H1 (cell line): ENCODE data around the gene DNAJC27. TPM values are rescaled to one million over a fixed set of nuclear protein-coding genes. Genes with fewer than 3 reads are reported as not detected.

ENCODE experiments used
- CTCF ChIA-PET: fragments of 300-600 bp; sonication (Branson Sonifier 250); formaldehyde crosslinking; loops from one replicate; lab custom pipeline; 2021; ENCODE audit not compliant: partially characterized antibody; lab: Charles Lee
- POLR2A ChIA-PET: fragments of 300-600 bp; sonication (Branson Sonifier 250); formaldehyde crosslinking; loops from one replicate; lab custom pipeline; 2021; ENCODE audit warnings: inconsistent platforms; ENCODE audit not compliant: partially characterized antibody; lab: Charles Lee
- DNase-seq, 2 experiments: peaks; one replicate each; pipeline versions ENCODE4 v3.0.0 to v3.0.0-alpha.2; 2010 to 2022; ENCODE audit warnings: low spot score in 2 of 2, low read depth in 1 of 2, mixed read lengths in 1 of 2
- FAIRE-seq: peaks from 2 replicates; lab custom pipeline; 2011; peaks lifted over from hg19 to GRCh38; lab: Jason Lieb, UNC
- H2AFZ ChIP-seq: 2 replicates; pipeline ENCODE4 v1.8.1; 2012; ENCODE audit warnings: low read length, inconsistent platforms
- H2AK5ac ChIP-seq: 2 replicates; pipeline ENCODE4 v1.6.1; 2013; ENCODE audit warnings: low read depth, low read length
- H2BK120ac ChIP-seq: replicated peaks from 2 replicates; pipeline ENCODE3; 2013; ENCODE audit warnings: low read depth, low read length, inconsistent platforms
- H2BK12ac ChIP-seq: 2 replicates; pipeline ENCODE4 v1.6.1; 2013; ENCODE audit warnings: low read depth, low read length
- H2BK15ac ChIP-seq: 2 replicates; pipeline ENCODE4 v1.6.1; 2013; ENCODE audit warnings: low read length
- H2BK20ac ChIP-seq: 2 replicates; pipeline ENCODE4 v1.6.1; 2013; ENCODE audit warnings: low read length
- H2BK5ac ChIP-seq: 2 replicates; pipeline ENCODE4 v1.6.1; 2013; ENCODE audit warnings: low read depth, low read length
- H3K14ac ChIP-seq: 2 replicates; pipeline ENCODE4 v1.6.1; 2013; ENCODE audit warnings: inconsistent platforms; ENCODE audit not compliant: insufficient read length
- H3K18ac ChIP-seq: 2 replicates; pipeline ENCODE4 v1.6.1; 2013; ENCODE audit warnings: low read length; ENCODE audit errors: extremely low read depth
- H3K23ac ChIP-seq: 2 replicates; pipeline ENCODE4 v1.6.1; 2013; ENCODE audit warnings: inconsistent platforms; ENCODE audit not compliant: insufficient read length
- H3K23me2 ChIP-seq: 2 replicates; pipeline ENCODE4 v1.6.1; 2013; ENCODE audit warnings: low read depth, low read length
- H3K27ac ChIP-seq: 2 replicates; pipeline ENCODE4 v1.6.1; 2011; ENCODE audit warnings: low read depth, low read length, inconsistent platforms
- H3K27me3 ChIP-seq, 4 experiments: replicated peaks in 1 of 4; 1 replicate in 1 of 4; 2 replicates in 3 of 4; pipeline versions ENCODE4 v1.6.1 to v1.8.1; 2011 to 2013; ENCODE audit warnings: low read length in 3 of 4, mild to moderate bottlenecking in 3 of 4, inconsistent platforms in 2 of 4, mixed read lengths in 2 of 4, moderate library complexity in 1 of 4; ENCODE audit not compliant: control insufficient read depth in 3 of 4, insufficient read depth in 3 of 4; ENCODE audit errors: extremely low read depth in 1 of 4
- H3K36me3 ChIP-seq, 4 experiments: 2 replicates each; pipeline versions ENCODE4 v1.6.1 to v1.8.1; 2011 to 2013; ENCODE audit warnings: mild to moderate bottlenecking in 4 of 4, low read length in 3 of 4, moderate library complexity in 2 of 4, control low read depth in 1 of 4, inconsistent platforms in 1 of 4; ENCODE audit not compliant: insufficient read depth in 4 of 4, control insufficient read depth in 2 of 4
- H3K4ac ChIP-seq: replicated peaks from 2 replicates; pipeline ENCODE3; 2013; ENCODE audit warnings: low read length, low read depth, mixed read lengths, inconsistent platforms; ENCODE audit not compliant: insufficient read length
- H3K4me1 ChIP-seq, 4 experiments: replicated peaks in 1 of 4; 1 replicate in 1 of 4; 2 replicates in 3 of 4; pipeline versions ENCODE4 v1.6.1 to v1.8.1; 2011 to 2013; ENCODE audit warnings: low read length in 3 of 4, inconsistent platforms in 2 of 4, mixed read lengths in 1 of 4; ENCODE audit not compliant: insufficient read depth in 4 of 4, control insufficient read depth in 3 of 4
- H3K4me2 ChIP-seq, 2 experiments: 2 replicates each; pipeline versions ENCODE4 v1.6.1 to v1.8.1; 2011 to 2013; ENCODE audit warnings: low read depth in 2 of 2, low read length in 2 of 2, control low read depth in 1 of 2, inconsistent platforms in 1 of 2, mild to moderate bottlenecking in 1 of 2; ENCODE audit not compliant: insufficient read depth in 1 of 2
- H3K4me3 ChIP-seq, 4 experiments: fragments of 200-600, 300-600 bp in 1 of 4; sonication (generic), shearing (Covaris generic), sonication (Bioruptor Twin) in 1 of 4; 2 replicates each; pipeline versions ENCODE4 v1.5.1 to v1.8.1; 2011 to 2016; ENCODE audit warnings: low read length in 4 of 4, low read depth in 3 of 4, control low read depth in 2 of 4, inconsistent platforms in 2 of 4, mild to moderate bottlenecking in 2 of 4, mixed read lengths in 1 of 4, moderate library complexity in 1 of 4; ENCODE audit not compliant: insufficient read depth in 2 of 4; ENCODE audit errors: extremely low read depth in 1 of 4
- H3K56ac ChIP-seq: replicated peaks from 2 replicates; pipeline ENCODE3; 2013; ENCODE audit warnings: low read depth, mild to moderate bottlenecking, mixed read lengths, low read length, inconsistent platforms; ENCODE audit not compliant: insufficient read length
- H3K79me1 ChIP-seq: 2 replicates; pipeline ENCODE4 v1.6.1; 2013; ENCODE audit warnings: low read depth, low read length, control low read depth
- H3K79me2 ChIP-seq, 2 experiments: 2 replicates each; pipeline versions ENCODE4 v1.6.1 to v1.8.1; 2012 to 2013; ENCODE audit warnings: low read length in 2 of 2, mild to moderate bottlenecking in 2 of 2, inconsistent platforms in 1 of 2; ENCODE audit not compliant: insufficient read depth in 2 of 2, control insufficient read depth in 1 of 2
- H3K9ac ChIP-seq, 4 experiments: replicated peaks in 1 of 4; 1 replicate in 1 of 4; 2 replicates in 3 of 4; pipeline versions ENCODE4 v1.6.1 to v1.8.1; 2011 to 2013; ENCODE audit warnings: low read depth in 3 of 4, low read length in 3 of 4, control low read depth in 2 of 4, mild to moderate bottlenecking in 2 of 4, moderate library complexity in 2 of 4, inconsistent platforms in 1 of 4; ENCODE audit errors: extremely low read depth in 1 of 4
- H3K9me3 ChIP-seq, 2 experiments: 2 replicates each; pipeline versions ENCODE4 v1.6.1 to v1.8.1; 2012 to 2013; ENCODE audit warnings: mild to moderate bottlenecking in 2 of 2, moderate library complexity in 2 of 2, control low read depth in 1 of 2, inconsistent platforms in 1 of 2, low read depth in 1 of 2, low read length in 1 of 2, mixed read lengths in 1 of 2; ENCODE audit not compliant: insufficient read depth in 2 of 2
- H4K20me1 ChIP-seq, 2 experiments: replicated peaks in 1 of 2; 2 replicates each; pipeline versions ENCODE3 to v1.8.1; 2011 to 2013; ENCODE audit warnings: inconsistent platforms in 2 of 2, low read length in 2 of 2, mild to moderate bottlenecking in 1 of 2; ENCODE audit not compliant: insufficient read depth in 2 of 2, control insufficient read depth in 1 of 2
- H4K5ac ChIP-seq: 2 replicates; pipeline ENCODE4 v1.6.1; 2013; ENCODE audit warnings: low read length, low read depth, mixed read lengths, inconsistent platforms; ENCODE audit not compliant: insufficient read length
- H4K8ac ChIP-seq: 2 replicates; pipeline ENCODE4 v1.8.0; 2013; ENCODE audit warnings: mild to moderate bottlenecking, moderate library complexity, low read length, inconsistent platforms; ENCODE audit not compliant: insufficient read depth; ENCODE audit errors: extremely low read depth
- H4K91ac ChIP-seq: replicated peaks from 2 replicates; pipeline ENCODE3; 2013; ENCODE audit warnings: low read length, mixed read lengths, inconsistent platforms; ENCODE audit not compliant: insufficient read length
- SUZ12 ChIP-seq: fragments of 200-600 bp; sonication (generic); IDR thresholded peaks from 2 replicates; pipeline ENCODE4 v1.6.1; 2012; ENCODE audit warnings: mild to moderate bottlenecking, inconsistent platforms, low read length, moderate library complexity, mixed read lengths
- TAF1 ChIP-seq: IDR thresholded peaks from 2 replicates; pipeline ENCODE4 v1.6.1; 2011; ENCODE audit warnings: mild to moderate bottlenecking, low read depth, low read length
- TBP ChIP-seq: IDR thresholded peaks from 2 replicates; pipeline ENCODE4 v1.6.1; 2011; ENCODE audit warnings: low read depth, low read length, improper control_type of control experiment
- WGBS, 2 experiments: shearing (Covaris generic) in 1 of 2; methylation state at CpG; one replicate each; pipeline versions ENCODE4 v1.1.6 to v1.1.7; 2013 to 2015; ENCODE audit warnings: low lambda C conversion rate in 2 of 2, mixed read lengths in 2 of 2, inconsistent platforms in 1 of 2, low coverage in 1 of 2, missing lambda C conversion rate in 1 of 2; ENCODE audit not compliant: insufficient replicate concordance in 2 of 2, insufficient coverage in 1 of 2, insufficient read length in 1 of 2; ENCODE audit errors: extremely low coverage in 1 of 2, missing lambda C conversion rate in 1 of 2; 5-methylcytosine and 5-hydroxymethylcytosine counted together
- polyA plus RNA-seq, 7 experiments: library from polyadenylated mRNA; depleted of rRNA in 3 of 7; stranded (reverse) in 5 of 7; unstranded in 2 of 7; fragments of >200 nt in 5 of 7; fragments of 200-250 nt in 2 of 7; gene quantifications; 1 replicate in 5 of 7; 2 replicates in 1 of 7; 4 replicates in 1 of 7; pipeline versions ENCODE4 v1.2.1 to v1.2.3, GENCODE V29; 2011 to 2013; ENCODE audit warnings: missing spikeins in 2 of 7, mixed read lengths in 2 of 7
- total RNA-seq: library from RNA; stranded (reverse); fragmentation: NEBNext Ultra II Directional; extraction: Animal tissue kit (Norgen Biotek cat#: 25700); gene quantifications from 2 replicates; pipeline ENCODE4 v1.2.1, GENCODE V29; 2021
- TF ChIP-seq, protein P1 (sequence below): IDR thresholded peaks from 2 replicates; pipeline ENCODE4 v1.6.1; 2012; ENCODE audit warnings: inconsistent platforms

DNAJC27 gene
- total and polyA plus RNA-seq, 2 of the 8 experiments (the other 6 are each of a cell fraction or from before 2014, with no cell fraction given): 1.4 to 4.5 TPM

DNA sequence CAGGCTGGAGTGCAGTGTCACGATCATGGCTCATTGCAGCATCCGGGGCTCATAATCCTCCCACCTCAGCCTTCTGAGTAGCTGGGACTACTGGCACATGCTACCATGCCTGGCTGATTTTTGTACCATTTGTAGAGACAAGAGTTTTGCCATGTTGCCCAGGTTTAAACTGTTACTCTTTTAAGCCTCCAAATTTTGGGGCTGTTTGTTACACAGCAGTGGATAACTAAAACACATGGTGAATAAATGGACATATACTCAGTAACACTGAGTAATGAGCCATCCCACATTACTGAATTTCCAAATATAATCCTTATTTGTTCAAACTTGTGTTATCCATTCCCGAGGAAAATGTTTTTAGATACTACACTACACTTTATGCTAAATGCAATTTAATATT lies 61.5 kb downstream of the DNAJC27 start:
- H3K27ac ChIP-seq: no peak overlapping the region
- no peak overlapping the region for H2BK5ac ChIP-seq
- no peak overlapping the region for H2BK15ac ChIP-seq
- H4K8ac ChIP-seq: no peak overlapping the region
- peaks cover 0 to 3% (median 1%) of the 10 kb centered on the region in 4 experiments; a peak in 2 of 8 replicates for H3K36me3 ChIP-seq
- ChIA-PET POLR2A (interaction anchor here (1.2 kb wide), 1 partner anchor 9 kb away, joined by 3 read pairs; no protein-coding TSS in a partner anchor), CTCF (interaction anchor here (0.7 to 1.4 kb wide), 4 partner anchors 10 to 497 kb away, joined by 3 read pairs; no protein-coding TSS in a partner anchor)
- peaks cover 0 to 6% of the 10 kb centered on the region in 2 experiments; a peak in 2 of 4 replicates for H3K79me2 ChIP-seq
- H4K5ac ChIP-seq: no peak overlapping the region
- WGBS, 2 experiments: 87% methylated on average over 3 of the region's 3 CpGs; no CpG with 5 or more reads in 1 of the 2 experiments
- FAIRE-seq: no peak
- no peak overlapping the region for H3K4me3 ChIP-seq
- H2BK120ac ChIP-seq: no peak overlapping the region
- no peak overlapping the region for H4K91ac ChIP-seq
- H3K23me2 ChIP-seq: no peaks in the 10 kb centered on the region
- no peak overlapping the region for H3K56ac ChIP-seq
- no peaks in the 10 kb centered on the region for H3K27me3 ChIP-seq
- H2AFZ ChIP-seq: no peak overlapping the region
- H3K4me2 ChIP-seq: no peak overlapping the region
- peaks cover 13% of the 10 kb centered on the region for H3K79me1 ChIP-seq
- H2BK20ac ChIP-seq: no peak overlapping the region
- H3K4me1 ChIP-seq: peaks cover 0 to 3% (median 0%) of the 10 kb centered on the region in 4 experiments; a peak in 2 of 7 replicates
- H4K20me1 ChIP-seq: peaks cover 2 to 7% of the 10 kb centered on the region in 2 experiments
- H3K14ac ChIP-seq: no peak overlapping the region
- DNase-seq: no peak
- no peak overlapping the region for H3K23ac ChIP-seq
- H3K9me3 ChIP-seq: peaks cover 0 to 3% of the 10 kb centered on the region in 2 experiments; a peak in 1 of 4 replicates
- no peak overlapping the region for H3K18ac ChIP-seq
- no peak overlapping the region for H3K9ac ChIP-seq
- no peak overlapping the region for H2AK5ac ChIP-seq
- no peak overlapping the region for H2BK12ac ChIP-seq
- H3K4ac ChIP-seq: no peak overlapping the region
- TF ChIP-seq, protein P1, sequence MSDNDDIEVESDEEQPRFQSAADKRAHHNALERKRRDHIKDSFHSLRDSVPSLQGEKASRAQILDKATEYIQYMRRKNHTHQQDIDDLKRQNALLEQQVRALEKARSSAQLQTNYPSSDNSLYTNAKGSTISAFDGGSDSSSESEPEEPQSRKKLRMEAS: no peak
- no peak for TF ChIP-seq TBP
- no peak for TF ChIP-seq TAF1
- TF ChIP-seq SUZ12: no peak
